ACHN (cell line): ENCODE data around the gene LOXL1.
"Not testable (repeated sequence)": the region's sequence is repeated elsewhere in the genome, so short reads cannot be mapped to it uniquely, and the experiment has no call there.

Source experiments
- DNase-seq: peaks from one replicate; pipeline ENCODE4 v3.0.0-alpha.2; 2015
- in situ Hi-C: cut with HindIII; loops from 2 replicates; pipeline ENCODE4 v1.10.0; 2017; ENCODE audit warnings: low sequenced_read_pairs, low pct_ligation_motif_present, low pct_unique_long_range_greater_than_20kb

LOXL1 gene

DNA sequence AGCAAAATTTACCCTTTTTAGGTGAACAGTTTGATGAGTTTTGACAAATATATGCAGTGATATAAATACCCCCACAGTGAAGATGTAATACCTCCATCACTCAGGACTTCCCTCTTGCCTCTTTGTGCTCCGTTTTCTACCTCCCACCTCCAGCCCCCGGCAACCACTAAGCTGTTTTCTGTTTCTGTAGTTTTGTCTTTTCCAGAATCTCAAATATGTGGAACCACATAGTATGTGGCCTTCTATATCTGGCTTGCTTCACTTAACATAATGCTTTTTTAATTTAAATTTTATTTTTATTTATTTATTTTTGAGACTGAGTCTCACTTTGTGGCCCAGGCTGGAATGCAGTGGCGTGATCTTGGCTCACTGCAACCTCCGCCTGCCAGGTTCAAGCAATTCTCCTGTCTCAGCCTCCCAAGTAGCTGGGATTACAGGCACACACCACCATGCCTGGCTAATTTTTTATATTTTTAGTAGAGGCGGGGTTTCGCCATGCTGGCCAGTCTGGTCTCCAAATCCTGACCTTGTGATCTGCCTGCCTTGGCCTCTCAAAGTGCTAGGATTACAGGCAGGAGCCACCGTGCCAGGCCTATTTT is 34.3 kb downstream of the LOXL1 start:
- in situ Hi-C loops, DNase-seq: not testable (repeated sequence)

DNA sequence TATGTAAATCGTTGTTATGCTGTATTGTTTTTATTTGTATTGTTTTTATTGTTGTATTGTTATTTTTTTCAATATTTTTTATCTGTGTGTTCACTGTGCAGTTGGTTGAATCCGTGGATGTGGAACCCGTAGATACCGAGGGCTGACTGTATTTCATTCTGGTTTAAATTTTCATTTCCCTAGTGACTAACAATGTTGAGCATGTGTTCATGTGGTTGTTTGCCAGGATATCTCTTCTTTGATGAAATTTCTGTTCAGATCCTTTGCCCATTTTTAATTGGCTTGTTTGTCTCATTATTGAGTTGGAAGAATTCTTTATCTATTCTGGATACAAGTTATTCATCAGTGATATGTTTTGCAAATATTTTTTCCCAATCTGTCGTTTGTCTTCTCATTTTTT is 36.2 kb downstream of the LOXL1 start:
- in situ Hi-C loops: no loop called here

DNA sequence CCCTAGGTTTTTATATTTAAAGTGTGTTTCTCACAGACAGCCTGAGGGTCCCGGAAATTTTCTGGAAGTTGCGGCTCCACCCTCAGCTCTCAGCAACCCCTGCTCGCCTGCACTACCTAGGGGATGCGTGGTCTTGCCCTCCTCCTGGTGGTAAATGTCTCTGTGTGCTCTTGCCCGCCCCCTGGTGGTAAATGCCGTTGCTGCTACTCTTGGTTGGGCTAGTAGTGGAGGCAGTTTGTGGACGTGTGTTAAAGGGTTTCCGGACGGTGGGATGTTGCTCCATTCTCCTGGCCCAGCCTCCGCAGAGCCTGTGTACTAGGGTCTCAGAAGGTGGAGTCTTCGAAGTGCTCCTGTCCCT is 38.5 kb downstream of the LOXL1 start:
- peak; percentile 73 for DNase-seq
- in situ Hi-C loops: no loop called here

More for the DNA sequence above, 36.2 kb downstream of the LOXL1 start:
- DNase-seq: no peak

- no peak for DNase-seq
- in situ Hi-C loops: no loop called here
Measured at GRCh38 chr15:73965094-73965757, 39.0 kb downstream of the LOXL1 start.

DNA sequence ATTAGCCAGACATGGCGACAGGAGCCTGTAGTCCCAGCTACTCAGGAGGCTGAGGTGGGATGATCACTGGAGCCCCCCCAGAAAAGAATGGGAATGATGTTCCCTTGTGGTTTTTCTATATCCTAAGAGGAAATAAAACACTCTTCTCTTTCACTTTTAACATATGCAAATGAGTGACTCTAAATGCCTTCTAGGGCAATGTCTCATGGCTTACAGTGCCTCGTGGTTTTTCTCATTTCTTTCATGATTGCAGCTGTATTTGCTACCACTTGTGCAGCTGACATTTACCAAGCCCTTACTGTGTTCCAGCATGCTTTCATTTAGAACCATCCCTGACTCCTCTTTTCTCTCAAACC is 39.5 kb downstream of the LOXL1 start:
- no peak for DNase-seq
- in situ Hi-C loops: no loop called here

DNA sequence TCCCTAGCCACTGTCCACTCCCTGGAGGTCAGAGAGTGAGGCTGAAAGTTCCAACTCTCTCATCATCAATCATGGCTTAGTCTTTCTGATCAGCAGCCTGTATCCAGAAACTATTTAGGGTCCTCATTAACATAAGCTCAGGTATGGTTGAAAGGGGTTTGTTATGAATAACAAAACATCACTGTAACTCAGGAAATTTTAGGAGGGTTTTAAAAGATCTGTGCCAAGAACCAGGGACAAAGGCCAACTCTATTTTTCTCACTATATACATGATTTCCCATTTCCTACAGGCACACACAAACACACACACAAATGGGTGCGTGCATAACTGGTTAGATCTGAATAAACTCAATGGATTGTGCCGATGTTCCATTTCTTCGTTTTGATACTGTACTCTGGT is 42.2 kb downstream of the LOXL1 start:
- in situ Hi-C loops: no loop called here
- DNase-seq: no peak

GRCh38 chr15:73969151-73969759 is 43.0 kb downstream of the LOXL1 start:
- in situ Hi-C loops: no loop called here
- no peak for DNase-seq

DNA sequence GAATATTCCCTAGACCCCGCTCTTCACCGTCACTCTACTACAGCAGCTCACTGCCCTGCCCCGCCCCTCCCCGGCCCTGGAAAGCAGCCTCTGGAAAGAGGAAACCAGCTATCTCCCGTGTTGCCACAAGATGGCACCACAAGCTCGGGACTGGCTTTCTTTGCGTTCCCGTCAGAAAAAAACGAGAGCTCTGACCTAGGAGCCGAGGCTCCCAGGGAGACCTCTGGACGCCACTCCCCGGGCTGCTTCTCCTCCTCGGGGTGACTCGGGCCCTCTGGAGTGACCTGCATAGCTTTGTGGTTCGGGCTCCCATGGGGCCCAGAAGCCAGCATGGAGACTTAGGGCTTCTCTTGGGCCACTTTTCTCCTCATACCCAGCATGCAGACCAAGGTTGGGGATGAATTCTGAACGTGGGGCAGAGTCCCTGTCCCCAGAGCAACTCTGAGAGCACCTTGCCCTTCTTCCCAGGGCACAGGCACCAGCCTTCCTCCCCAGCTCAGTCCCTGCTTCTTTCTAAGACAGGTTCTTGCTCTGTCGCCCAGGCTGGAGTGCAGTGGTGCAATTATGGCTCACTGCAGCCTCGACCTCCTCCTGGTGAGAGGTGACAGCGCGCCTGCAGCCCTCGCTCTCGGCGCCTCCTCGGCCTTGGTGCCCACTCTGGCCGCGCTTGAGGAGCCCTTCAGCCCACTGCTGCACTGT is 46.9 kb downstream of the LOXL1 start:
- DNase-seq: peak; percentile 83
- in situ Hi-C loops: no loop called here

- DNase-seq, in situ Hi-C loops: not testable (repeated sequence)
Measured at GRCh38 chr15:73973683-73974200, 47.5 kb downstream of the LOXL1 start.

DNA sequence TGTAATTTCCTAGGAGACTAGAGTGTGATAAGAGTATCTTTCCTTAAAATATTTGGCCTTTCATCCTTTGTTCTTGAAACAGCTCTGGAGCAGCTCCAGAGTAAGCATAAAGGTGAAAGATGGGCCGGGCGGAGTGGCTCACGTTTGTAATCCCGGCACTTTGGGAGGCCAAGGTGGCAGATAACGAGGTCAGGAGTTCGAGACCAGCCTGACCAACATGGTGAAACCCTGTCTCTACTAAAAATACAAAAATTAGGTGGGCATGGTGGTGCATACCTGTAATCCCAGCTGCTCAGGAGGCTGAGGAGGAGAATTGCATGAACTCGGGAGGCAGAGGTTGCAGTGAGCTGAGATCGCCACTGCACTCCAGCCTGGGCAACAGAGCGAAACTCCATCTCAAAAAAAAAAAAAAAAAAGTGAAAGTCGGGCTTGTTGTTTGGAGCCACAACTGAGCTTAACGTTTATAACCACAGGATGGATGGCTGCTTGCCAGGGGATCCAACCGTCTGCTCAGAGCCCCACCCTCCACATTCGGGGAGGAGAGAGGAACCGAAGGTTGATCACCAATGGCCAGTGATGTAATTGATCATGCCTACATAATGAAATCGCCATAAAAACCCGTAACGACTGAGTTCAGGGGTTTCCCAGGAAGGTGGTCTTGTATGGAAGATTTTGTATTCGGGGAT is 49.3 kb downstream of the LOXL1 start:
- peak; percentile 34 for DNase-seq
- in situ Hi-C loops: not testable (repeated sequence)

GRCh38 chr15:73978896-73979295 is 52.6 kb downstream of the LOXL1 start:
- DNase-seq: no peak
- in situ Hi-C loops: no loop called here

- in situ Hi-C loops: no loop called here
Measured at GRCh38 chr15:73979636-73980035, 53.4 kb downstream of the LOXL1 start.

GRCh38 chr15:73981761-73982221 is 55.5 kb downstream of the LOXL1 start:
- in situ Hi-C loops: no loop called here
- peak; percentile 31 for DNase-seq

More at GRCh38 chr15:73979636-73980035, 53.4 kb downstream of the LOXL1 start:
- no peak for DNase-seq

- in situ Hi-C loops: no loop called here
- DNase-seq: peak; percentile 93
Measured at GRCh38 chr15:73982222-73982962, 56.1 kb downstream of the LOXL1 start.

GRCh38 chr15:73983211-73983727 is 57.0 kb downstream of the LOXL1 start:
- peak; percentile 85 for DNase-seq
- in situ Hi-C loops: no loop called here

GRCh38 chr15:73983773-73984172 is 57.5 kb downstream of the LOXL1 start:
- in situ Hi-C loops: no loop called here
- DNase-seq: no peak

DNA sequence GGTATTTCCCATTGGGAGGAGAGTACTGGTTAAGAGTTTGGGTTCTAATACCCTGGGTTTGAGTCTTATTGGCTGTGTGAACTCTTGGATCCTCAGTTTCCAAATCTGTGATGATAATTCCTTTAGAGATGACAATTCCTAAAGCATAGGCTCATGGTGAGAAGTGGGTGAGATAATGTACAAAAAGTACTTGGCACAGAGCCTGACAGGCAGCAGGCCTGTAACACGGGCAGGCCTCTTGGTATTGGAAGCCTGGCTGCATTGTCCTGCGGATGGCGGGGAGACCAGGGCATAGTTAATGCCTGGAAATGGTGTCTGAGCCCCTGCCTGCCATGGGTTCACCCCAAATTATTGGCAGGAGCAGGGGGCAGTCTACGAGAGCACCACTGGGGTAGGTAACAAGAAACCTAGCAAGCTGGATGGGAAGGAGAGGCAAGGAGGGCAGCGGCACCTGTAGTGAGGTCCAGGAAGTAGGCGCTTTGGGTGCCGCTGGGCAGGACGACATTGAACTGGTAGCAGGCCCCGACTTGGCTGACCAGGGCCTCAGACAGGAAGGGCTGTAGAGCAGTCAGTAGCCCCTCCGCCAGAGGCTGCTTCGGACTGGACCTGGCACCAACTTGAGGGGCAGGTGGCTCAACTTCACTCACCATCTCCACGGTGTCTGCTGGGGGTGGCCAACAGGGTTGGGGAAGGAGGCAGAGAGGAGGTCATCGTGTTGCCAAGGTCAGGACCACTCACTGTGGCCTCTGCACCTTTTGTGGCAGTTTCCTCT is 58.1 kb downstream of the LOXL1 start:
- DNase-seq: no peak
- in situ Hi-C loops: no loop called here
